Measurements from ENCODE around the gene NADK. TPM values are rescaled to one million over a fixed set of nuclear protein-coding genes. Genes with fewer than 3 reads are reported as not detected.
"Not testable (repeated sequence)": the region's sequence is repeated elsewhere in the genome, so short reads cannot be mapped to it uniquely, and the experiment has no call there.

The NADK gene
- total and polyA plus RNA-seq, 12 donors = 15.2 to 40.2 (median 22.6) TPM

DNA sequence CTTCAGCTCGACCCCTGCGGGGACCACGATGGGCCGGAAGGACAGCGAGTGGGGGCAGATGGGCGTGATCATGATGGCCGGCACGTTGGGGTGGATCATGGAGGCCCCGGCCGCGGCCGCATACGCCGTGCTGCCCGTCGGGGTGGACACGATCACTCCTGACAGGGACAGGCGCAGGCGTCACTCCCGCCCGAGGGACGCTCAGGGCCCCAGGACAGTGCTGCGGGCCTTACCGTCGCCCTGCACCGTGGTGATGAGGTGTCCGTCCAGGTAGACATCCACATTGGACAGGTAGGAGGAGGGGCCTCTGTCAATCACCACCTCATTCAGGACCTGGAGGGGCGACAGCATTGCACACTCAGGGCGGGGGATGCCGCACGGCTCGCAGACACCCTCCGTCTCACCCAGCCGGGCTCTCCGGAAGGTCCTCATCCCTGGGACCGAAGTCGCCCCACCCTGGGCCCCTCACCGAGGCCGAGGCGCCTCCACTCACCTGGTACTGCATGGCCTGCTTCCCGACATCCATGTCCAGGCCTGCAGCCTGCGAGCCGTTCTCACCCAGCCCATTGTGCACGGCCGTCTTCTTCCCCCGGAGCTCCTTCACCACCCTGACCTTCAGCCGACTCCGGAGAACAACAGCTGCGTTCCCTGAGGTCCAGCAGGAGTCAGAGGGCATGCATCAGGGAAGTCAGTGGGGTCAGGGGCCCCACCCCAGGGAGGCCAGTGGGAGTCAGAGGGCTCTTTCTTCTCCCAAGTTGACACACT lies 24.0 kb downstream of the NADK start:
- TF ChIP-seq, protein P1, sequence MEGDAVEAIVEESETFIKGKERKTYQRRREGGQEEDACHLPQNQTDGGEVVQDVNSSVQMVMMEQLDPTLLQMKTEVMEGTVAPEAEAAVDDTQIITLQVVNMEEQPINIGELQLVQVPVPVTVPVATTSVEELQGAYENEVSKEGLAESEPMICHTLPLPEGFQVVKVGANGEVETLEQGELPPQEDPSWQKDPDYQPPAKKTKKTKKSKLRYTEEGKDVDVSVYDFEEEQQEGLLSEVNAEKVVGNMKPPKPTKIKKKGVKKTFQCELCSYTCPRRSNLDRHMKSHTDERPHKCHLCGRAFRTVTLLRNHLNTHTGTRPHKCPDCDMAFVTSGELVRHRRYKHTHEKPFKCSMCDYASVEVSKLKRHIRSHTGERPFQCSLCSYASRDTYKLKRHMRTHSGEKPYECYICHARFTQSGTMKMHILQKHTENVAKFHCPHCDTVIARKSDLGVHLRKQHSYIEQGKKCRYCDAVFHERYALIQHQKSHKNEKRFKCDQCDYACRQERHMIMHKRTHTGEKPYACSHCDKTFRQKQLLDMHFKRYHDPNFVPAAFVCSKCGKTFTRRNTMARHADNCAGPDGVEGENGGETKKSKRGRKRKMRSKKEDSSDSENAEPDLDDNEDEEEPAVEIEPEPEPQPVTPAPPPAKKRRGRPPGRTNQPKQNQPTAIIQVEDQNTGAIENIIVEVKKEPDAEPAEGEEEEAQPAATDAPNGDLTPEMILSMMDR (IDR thresholded peaks at IDR 0.05) = no peak
- ATAC-seq (no peak), DNase-seq (no peak)
- WGBS, 2 donors = 91 to 92% methylated on average over 47 to 49 of the region's 49 CpGs
- H3K27ac ChIP-seq = no peak overlapping the region
- H3K4me1 ChIP-seq = peaks cover 0 to 15% (median 9%) of the 10 kb centered on the region in 9 donors
- no peak overlapping the region for H3K4me3 ChIP-seq
- no peaks in the 10 kb centered on the region for H3K9me3 ChIP-seq
- H3K27me3 ChIP-seq = no peaks in the 10 kb centered on the region
- H3K36me3 ChIP-seq = peaks cover 6 to 71% (median 41%) of the 10 kb centered on the region in 9 donors
- intact Hi-C loops (cut with DNase I) = no loop called here

DNA sequence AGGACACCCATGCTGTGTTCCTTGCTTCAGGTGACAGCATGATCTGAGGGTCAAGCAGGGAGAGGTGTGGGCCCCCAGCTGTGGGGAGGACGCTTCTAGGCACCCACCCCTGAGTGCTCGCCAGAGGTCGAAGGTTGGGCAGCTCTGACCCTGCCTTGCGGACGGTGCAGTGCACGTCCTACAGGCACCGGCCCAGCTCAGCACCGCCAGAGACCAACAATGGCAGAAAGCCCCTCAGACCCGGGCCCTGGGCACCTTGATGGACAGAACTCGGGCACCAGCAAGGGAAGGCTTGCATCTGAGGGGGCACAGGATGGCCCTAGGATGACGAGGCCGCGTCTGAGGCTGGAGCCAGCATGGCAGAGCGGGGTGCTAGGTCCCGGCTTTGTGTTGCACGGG lies 24.7 kb downstream of the NADK start:
- intact Hi-C loops (cut with DNase I) = no loop called here
- ATAC-seq = peak in 1 of 8 donors; percentile 9
- Histone ChIP-seq H3K36me3 (peaks cover 6 to 67% (median 41%) of the 10 kb centered on the region in 9 donors), H3K4me1 (peaks cover 0 to 9% (median 3%) of the 10 kb centered on the region in 9 donors), H3K27ac (no peak overlapping the region), H3K27me3 (no peaks in the 10 kb centered on the region), H3K9me3 (no peaks in the 10 kb centered on the region), H3K4me3 (no peak overlapping the region)
- DNase-seq = no peak
- 93 to 94% methylated on average over 16 of the region's 16 CpGs for WGBS, 2 donors
- TF ChIP-seq, protein P1 (IDR thresholded peaks at IDR 0.05) = no peak

DNA sequence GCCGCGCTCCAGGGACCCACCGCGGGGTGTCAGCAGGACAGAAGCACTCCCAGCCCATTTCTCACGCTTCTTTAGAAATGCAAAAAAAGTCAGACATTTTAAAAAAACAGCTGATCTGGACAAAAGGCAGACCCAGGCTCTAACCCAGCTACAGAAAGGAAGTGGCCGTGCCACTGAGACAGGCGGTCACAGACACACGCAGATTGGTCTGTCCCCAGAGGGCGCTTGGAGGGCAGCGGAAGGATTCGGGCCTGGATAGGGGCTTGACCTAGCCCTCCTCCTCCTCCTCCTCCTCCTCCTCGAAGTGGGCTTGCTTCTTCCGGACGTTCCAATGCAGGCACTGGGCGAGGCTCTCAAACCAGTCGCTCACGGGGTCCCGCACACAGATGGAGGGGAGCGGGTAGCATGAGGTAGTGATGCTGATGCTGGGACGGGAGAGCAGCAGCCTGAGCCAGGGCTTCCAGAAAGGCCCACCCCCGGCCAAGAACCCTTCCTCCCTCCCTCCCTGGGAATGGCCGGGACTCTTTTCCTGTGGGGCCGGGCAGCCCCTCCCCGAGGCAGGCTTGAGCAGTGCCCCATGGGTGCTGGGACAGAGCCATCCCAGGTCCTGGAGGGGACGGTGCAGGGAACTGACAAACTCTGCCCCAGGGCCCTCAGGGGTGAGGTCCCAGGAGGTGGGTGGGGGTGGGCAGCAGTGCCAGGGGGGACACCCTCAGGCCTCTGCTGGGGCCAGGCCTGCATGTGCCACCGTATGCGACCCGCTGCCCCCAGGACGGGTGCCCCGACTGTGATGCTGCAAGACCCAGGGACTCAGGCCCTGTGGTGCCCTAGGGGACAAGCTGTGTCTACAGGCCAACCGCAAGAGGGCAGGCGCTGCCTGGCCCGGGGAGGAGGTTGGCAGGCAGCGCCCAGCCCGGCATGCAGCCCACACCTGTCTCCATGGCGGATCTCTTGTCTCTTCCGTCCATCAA lies 25.3 kb downstream of the NADK start:
- DNase-seq = no peak
- Histone ChIP-seq H3K27ac (no peak overlapping the region), H3K4me1 (peaks cover 0 to 2% (median 0%) of the 10 kb centered on the region in 9 donors), H3K36me3 (peaks cover 6 to 60% (median 41%) of the 10 kb centered on the region in 9 donors), H3K27me3 (no peaks in the 10 kb centered on the region), H3K4me3 (no peak overlapping the region), H3K9me3 (no peaks in the 10 kb centered on the region)
- TF ChIP-seq, protein P1 (IDR thresholded peaks at IDR 0.05) = no peak
- peak in 3 of 8 donors; percentile 11 to 17 (median 16) for ATAC-seq
- 80 to 82% methylated on average over 37 of the region's 37 CpGs for WGBS, 2 donors
- intact Hi-C loops (cut with DNase I) = no loop called here

DNA sequence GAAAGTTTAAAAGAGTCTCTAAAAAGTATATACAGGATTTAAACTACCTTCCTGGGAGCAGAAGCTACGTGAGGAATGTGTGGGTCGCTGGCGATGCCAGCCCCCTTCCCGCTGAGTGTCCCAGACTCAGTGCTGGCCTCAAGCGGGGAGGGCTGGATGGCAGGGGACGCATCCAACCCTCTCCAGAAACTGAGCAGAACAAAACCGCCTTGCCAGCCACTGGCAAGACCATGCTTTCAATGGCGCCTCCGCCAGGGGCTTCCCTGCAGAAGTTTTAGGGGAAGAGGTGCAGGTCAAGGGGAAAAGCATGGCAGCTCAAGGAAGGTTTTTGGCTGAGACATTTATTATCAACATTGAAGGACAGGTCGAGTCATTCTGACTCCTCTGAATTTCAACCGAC lies 26.1 kb downstream of the NADK start:
- peaks cover 6 to 52% (median 41%) of the 10 kb centered on the region in 9 donors for H3K36me3 ChIP-seq
- no peak overlapping the region for H3K4me3 ChIP-seq
- H3K27me3 ChIP-seq = no peaks in the 10 kb centered on the region
- no peak overlapping the region for H3K27ac ChIP-seq
- no peak for DNase-seq
- TF ChIP-seq, protein P1 (IDR thresholded peaks at IDR 0.05) = no peak
- intact Hi-C loops (cut with DNase I) = no loop called here
- 90 to 91% methylated on average over 11 of the region's 11 CpGs for WGBS, 2 donors
- H3K4me1 ChIP-seq = no peaks in the 10 kb centered on the region
- H3K9me3 ChIP-seq = no peaks in the 10 kb centered on the region
- no peak for ATAC-seq

DNA sequence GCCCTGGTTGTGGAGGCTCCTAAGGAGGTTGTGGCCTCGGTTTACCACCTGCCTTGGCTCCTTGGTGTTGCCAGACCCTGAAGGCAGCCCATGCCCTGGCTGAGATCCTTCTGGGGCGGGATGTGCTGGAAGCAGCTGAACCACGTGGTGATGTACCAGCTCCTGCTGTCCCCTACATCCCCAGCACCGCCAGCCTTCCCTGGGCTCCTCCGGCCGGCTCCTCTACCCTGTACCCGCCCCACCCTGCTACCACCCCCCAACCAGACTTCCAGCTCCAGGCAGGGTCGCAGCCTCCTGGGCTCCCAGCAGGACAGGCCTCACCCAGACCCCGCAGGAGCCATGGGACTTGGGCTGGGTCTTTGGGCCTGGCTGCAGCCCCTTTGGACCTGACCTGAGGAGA lies 28.3 kb downstream of the NADK start:
- H3K27me3 ChIP-seq; H3K4me3 ChIP-seq; H3K9me3 ChIP-seq; H3K4me1 ChIP-seq; DNase-seq; H3K27ac ChIP-seq; intact Hi-C loops (cut with DNase I); ATAC-seq: not testable (repeated sequence)
- peaks cover 0 to 30% (median 20%) of the 10 kb centered on the region in 9 donors for H3K36me3 ChIP-seq
- WGBS, 2 donors = 83 to 90% methylated on average over 7 to 8 of the region's 9 CpGs
